PC-9 (cell line): Measurements from ENCODE around the gene HPD. TPM values are rescaled to one million over a fixed set of nuclear protein-coding genes. Genes with fewer than 3 reads are reported as not detected.
A peak's percentile ranks its signal among the peaks of the same experiment; 100 is the strongest.
"Not testable (repeated sequence)": the region's sequence is repeated elsewhere in the genome, so short reads cannot be mapped to it uniquely, and the experiment has no call there.

Source experiments
- BruUV-seq: library from RNA; stranded (reverse); fragments of 400-500 nt; replicated peaks from 2 replicates; lab custom pipeline; 2021; lab: Mats Ljungman, UMichigan
- CTCF ChIA-PET: fragments of 300-600 bp; sonication (Branson Sonifier 250); formaldehyde crosslinking; loops from one replicate; lab custom pipeline; 2022; ENCODE audit warnings: antibody characterized with exemption; lab: Charles Lee
- POLR2A ChIA-PET: fragments of 300-600 bp; sonication (Branson Sonifier 250); formaldehyde crosslinking; loops from one replicate; lab custom pipeline; 2022; ENCODE audit warnings: antibody characterized with exemption; ENCODE audit not compliant: unreplicated experiment; lab: Charles Lee
- DNase-seq, 2 experiments: peaks; one replicate each; pipeline versions ENCODE4 v3.0.0 to v3.0.0-alpha.2; 2015 to 2022; ENCODE audit warnings: mixed read lengths in 1 of 2
- H2AFZ ChIP-seq: fragments of 200-600 bp; sonication (generic); 2 replicates; pipeline ENCODE4 v1.8.1; 2017; ENCODE audit warnings: antibody characterized with exemption
- H3F3A ChIP-seq: fragments of 200-600 bp; sonication (generic); 2 replicates; pipeline ENCODE4 v1.8.1; 2017; ENCODE audit warnings: antibody characterized with exemption, mild to moderate bottlenecking, low read depth; ENCODE audit not compliant: insufficient read depth
- H3K27ac ChIP-seq: fragments of 200-600 bp; sonication (generic); 2 replicates; pipeline ENCODE4 v1.6.1; 2016; ENCODE audit warnings: mixed run types
- H3K27me3 ChIP-seq: fragments of 200-600 bp; sonication (generic); 2 replicates; pipeline ENCODE4 v1.6.1; 2016; ENCODE audit warnings: low read depth, mixed run types; ENCODE audit not compliant: insufficient read depth
- H3K36me3 ChIP-seq: fragments of 200-600 bp; sonication (generic); 2 replicates; pipeline ENCODE4 v1.6.1; 2016; ENCODE audit warnings: low read depth, mixed run types
- H3K4me1 ChIP-seq: fragments of 200-600 bp; sonication (generic); replicated peaks from 2 replicates; pipeline ENCODE4 v1.6.1; 2016; ENCODE audit warnings: mixed run types; ENCODE audit not compliant: insufficient read depth
- H3K4me2 ChIP-seq: fragments of 200-600 bp; sonication (generic); 2 replicates; pipeline ENCODE4 v1.6.1; 2017; ENCODE audit warnings: mixed run types
- H3K4me3 ChIP-seq: fragments of 200-600 bp; sonication (generic); 2 replicates; pipeline ENCODE4 v1.6.1; 2016; ENCODE audit warnings: mixed run types
- H3K79me2 ChIP-seq: fragments of 200-600 bp; sonication (generic); 2 replicates; pipeline ENCODE4 v1.6.1; 2017; ENCODE audit warnings: low read depth, mixed run types
- H3K9me2 ChIP-seq: fragments of 200-600 bp; sonication (generic); 2 replicates; pipeline ENCODE4 v1.8.1; 2017; ENCODE audit warnings: mild to moderate bottlenecking; ENCODE audit not compliant: insufficient read depth
- H3K9me3 ChIP-seq: fragments of 200-600 bp; sonication (generic); 2 replicates; pipeline ENCODE4 v1.8.1; 2016; ENCODE audit warnings: low read depth; ENCODE audit not compliant: insufficient read depth
- H4K20me1 ChIP-seq: fragments of 200-600 bp; sonication (generic); 2 replicates; pipeline ENCODE4 v1.8.1; 2017; ENCODE audit not compliant: insufficient read depth
- CTCF ChIP-seq: fragments of 200-600 bp; sonication (generic); conservative IDR thresholded peaks from 2 replicates; pipeline ENCODE4 v1.6.1; 2017; ENCODE audit warnings: mixed run types, antibody characterized with exemption, mild to moderate bottlenecking, moderate library complexity
- EZH2 ChIP-seq: fragments of 200-600 bp; sonication (generic); IDR thresholded peaks from 2 replicates; pipeline ENCODE4 v1.8.0; 2017; ENCODE audit warnings: antibody characterized with exemption, low read depth
- intact Hi-C: fragments of 100-400 bp; cut with micrococcal nuclease; formaldehyde crosslinking; loops from one replicate; pipeline ENCODE4 v1.10.0; 2022; ENCODE audit not compliant: unreplicated experiment
- total RNA-seq: library from RNA; stranded (reverse); gene quantifications from 2 replicates; pipeline ENCODE4 v1.2.3, GENCODE V29; 2021

Gene HPD
- total RNA-seq, 1 experiment from 2014 or later: 0.92 TPM

- DNase-seq: no peak
- no peaks in the 10 kb centered on the region for H3K9me2 ChIP-seq
- CTCF ChIA-PET: interaction anchor here (0.6 to 2.3 kb wide), 2 partner anchors 94 to 207 kb away, joined by 7 to 18 read pairs; partner anchors contain the start of gene RHOF
- BruUV-seq: TSS peak; percentile 48
- POLR2A ChIA-PET: no interaction called here
- H3K4me1 ChIP-seq: peaks cover 26% of the 10 kb centered on the region
- H3K79me2 ChIP-seq: peaks cover 40% of the 10 kb centered on the region
- H3F3A ChIP-seq: peaks cover 23% of the 10 kb centered on the region
- H2AFZ ChIP-seq: peak overlapping the region; percentile 79
- H3K27ac ChIP-seq: peak overlapping the region; percentile 72
- no peak for TF ChIP-seq EZH2
- no peak for TF ChIP-seq CTCF
- intact Hi-C loops: loop anchor here (2.0 kb wide), 1 partner anchor 192 kb away; no protein-coding TSS in a partner anchor
- H3K4me3 ChIP-seq: peak overlapping the region; percentile 73
- H3K4me2 ChIP-seq: peak overlapping the region; percentile 90
- H4K20me1 ChIP-seq: no peaks in the 10 kb centered on the region
- 0 out of 2 replicates have a peak, but pooled peaks cover 4% of the 10 kb centered on the region for H3K36me3 ChIP-seq
- no peaks in the 10 kb centered on the region for H3K27me3 ChIP-seq
- H3K9me3 ChIP-seq: no peaks in the 10 kb centered on the region
These were observed 30.6 kb upstream of the HPD start for GRCh38 chr12:121889274-121889624.

- peak within 1 kb of the TSS; percentile 90 for H3K4me2 ChIP-seq
- BruUV-seq: no TSS peak
- peaks cover 26% of the 10 kb centered on the region for H3K4me1 ChIP-seq
- peaks cover 39% of the 10 kb centered on the region for H3K79me2 ChIP-seq
- peaks cover 27% of the 10 kb centered on the region for H3F3A ChIP-seq
- H3K36me3 ChIP-seq: 0 out of 2 replicates have a peak, but pooled peaks cover 4% of the 10 kb centered on the region
- TF ChIP-seq EZH2 (no peak), CTCF (peak; percentile 63)
- ChIA-PET POLR2A (interaction anchor here (0.5 to 1.0 kb wide), 5 partner anchors 86 to 612 kb away, joined by 3 to 9 read pairs (median 3); partner anchors contain the start of gene CAMKK2), CTCF (interaction anchor here (0.5 to 2.3 kb wide), 2 partner anchors 94 to 272 kb away, joined by 12 to 18 read pairs; partner anchors contain the start of gene RHOF)
- peak within 1 kb of the TSS; percentile 73 for H3K4me3 ChIP-seq
- peak within 1 kb of the TSS; percentile 72 for H3K27ac ChIP-seq
- H3K9me2 ChIP-seq: no peaks in the 10 kb centered on the region
- no peaks in the 10 kb centered on the region for H4K20me1 ChIP-seq
- H3K9me3 ChIP-seq: no peaks in the 10 kb centered on the region
- peak; percentile 89 to 98 for DNase-seq
- H2AFZ ChIP-seq: peak within 1 kb of the TSS; percentile 79
- intact Hi-C loops: loop anchor here (1.0 to 2.0 kb wide), 4 partner anchors 49 to 192 kb away; no protein-coding TSS in a partner anchor
- H3K27me3 ChIP-seq: no peaks in the 10 kb centered on the region
These were observed 30.0 kb upstream of the HPD start, which contains the start of gene PSMD9 for GRCh38 chr12:121888478-121889273. Gene PSMD9 (plus strand): TSS chr12:121888790. CDS start chr12:121888857, 67 bp downstream.

GRCh38 chr12:121888083-121888477 lies 29.4 kb upstream of the HPD start:
- Histone ChIP-seq H4K20me1 (no peaks in the 10 kb centered on the region), H3F3A (peaks cover 28% of the 10 kb centered on the region), H3K9me2 (no peaks in the 10 kb centered on the region), H3K4me1 (peaks cover 26% of the 10 kb centered on the region), H3K9me3 (no peaks in the 10 kb centered on the region), H3K27me3 (no peaks in the 10 kb centered on the region), H3K4me3 (peak overlapping the region; percentile 73; the same call in 1 of the 2 replicates), H2AFZ (peak overlapping the region; percentile 62), H3K79me2 (peaks cover 33% of the 10 kb centered on the region), H3K27ac (peak overlapping the region; percentile 46), H3K4me2 (peak overlapping the region; percentile 90), H3K36me3 (0 out of 2 replicates have a peak, but pooled peaks cover 4% of the 10 kb centered on the region)
- TSS peak; percentile 92 for BruUV-seq
- CTCF ChIA-PET: interaction anchor here (0.5 to 2.3 kb wide), 4 partner anchors 47 to 447 kb away, joined by 3 to 18 read pairs (median 8); partner anchors contain the start of gene RHOF
- no peak for DNase-seq
- intact Hi-C loops: loop anchor here (1.0 to 2.0 kb wide), 4 partner anchors 49 to 191 kb away; no protein-coding TSS in a partner anchor
- POLR2A ChIA-PET: interaction anchor here (0.5 to 1.0 kb wide), 5 partner anchors 85 to 612 kb away, joined by 3 to 9 read pairs (median 3); partner anchors contain the start of gene CAMKK2
- peak; percentile 60 for TF ChIP-seq CTCF
- TF ChIP-seq EZH2: no peak

- H2AFZ ChIP-seq, CTCF ChIA-PET, H3K4me3 ChIP-seq, DNase-seq, H3K36me3 ChIP-seq, H3K27me3 ChIP-seq, H3K9me3 ChIP-seq, H3K4me2 ChIP-seq, H3K27ac ChIP-seq, BruUV-seq, intact Hi-C loops, H3K9me2 ChIP-seq, H4K20me1 ChIP-seq: not testable (repeated sequence)
- Histone ChIP-seq H3K79me2 (peaks cover 12% of the 10 kb centered on the region), H3K4me1 (peaks cover 29% of the 10 kb centered on the region), H3F3A (peaks cover 29% of the 10 kb centered on the region)
- POLR2A ChIA-PET: interaction anchor here (0.6 kb wide), 1 partner anchor 65 kb away, joined by 5 read pairs; no protein-coding TSS in a partner anchor
These were observed 26.5 kb upstream of the HPD start for GRCh38 chr12:121885129-121885528.
